GM18505 (cell line): Measurements from ENCODE around the gene PRR12.

Experiments used
- ATAC-seq: cut with Tn5 transposase; IDR thresholded peaks from one replicate; pipeline ENCODE4 v1.9.1; 2021; ENCODE audit not compliant: unreplicated experiment
- POLR2A ChIP-seq: IDR thresholded peaks from 4 replicates; pipeline ENCODE4 v1.6.1; 2011; ENCODE audit warnings: borderline replicate concordance; ENCODE audit not compliant: insufficient read depth, insufficient read length; ENCODE audit errors: extremely low read depth

The PRR12 gene

GRCh38 chr19:49556412-49557398 is 34.3 kb upstream of the PRR12 start:
- TF ChIP-seq POLR2A: no peak

DNA sequence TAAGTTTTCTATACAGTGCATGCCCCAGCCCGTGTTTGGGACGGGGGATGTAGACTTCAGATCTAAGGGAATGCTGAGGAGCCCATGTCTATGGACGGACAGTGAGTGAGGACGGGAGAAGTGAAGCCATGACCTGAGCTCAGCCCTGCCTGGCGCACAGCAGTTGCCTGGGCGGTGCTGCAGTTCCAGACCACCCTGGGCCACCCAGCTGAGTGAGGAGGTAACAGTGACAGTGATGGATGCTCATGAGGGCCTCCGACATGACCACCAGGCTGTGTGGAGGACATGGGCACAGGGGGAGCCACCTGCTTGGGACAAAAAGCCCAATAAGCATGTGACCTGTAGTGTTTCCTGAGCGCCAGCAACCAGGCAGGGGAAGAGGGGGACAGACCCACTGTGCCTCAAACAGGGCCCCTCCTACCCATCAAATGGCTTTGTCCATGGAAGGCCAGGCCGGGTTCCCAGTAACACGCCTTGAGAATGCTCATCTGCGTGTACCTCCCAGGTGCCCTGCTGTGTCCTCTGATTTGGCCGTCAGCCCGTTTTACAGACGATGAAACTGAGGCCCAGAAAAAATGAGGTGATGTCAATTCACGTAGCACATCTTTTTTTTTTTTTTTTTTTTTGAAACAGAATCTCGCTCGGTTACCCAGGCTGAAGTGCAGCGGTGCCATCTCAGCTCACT is 33.2 kb upstream of the PRR12 start:
- TF ChIP-seq POLR2A: no peak
- no peak for ATAC-seq

More at GRCh38 chr19:49556412-49557398, 34.3 kb upstream of the PRR12 start:
- ATAC-seq: no peak

DNA sequence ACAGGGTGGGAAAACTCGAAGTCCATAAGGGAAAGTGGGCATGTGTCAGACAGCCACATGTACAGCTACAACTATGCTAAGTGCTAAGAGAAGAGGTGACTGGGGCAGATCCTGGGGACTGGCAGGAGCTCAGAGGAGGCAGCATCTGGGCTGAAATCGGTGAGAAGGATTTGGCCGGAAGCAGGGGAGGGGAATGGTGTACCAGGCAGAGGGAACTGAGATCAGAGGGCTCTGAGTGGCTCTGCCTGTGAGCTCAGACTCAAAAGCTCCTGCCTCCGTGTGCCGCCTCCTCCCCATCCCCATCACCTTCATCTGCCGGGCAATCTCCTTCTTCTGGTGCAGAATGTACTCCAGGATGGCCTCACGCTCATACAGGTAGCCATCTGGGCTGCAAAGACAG is 32.4 kb upstream of the PRR12 start:
- TF ChIP-seq POLR2A: no peak
- no peak for ATAC-seq

- no peak for TF ChIP-seq POLR2A
- no peak for ATAC-seq
Observed at GRCh38 chr19:49559443-49559842, 31.5 kb upstream of the PRR12 start.

- no peak for TF ChIP-seq POLR2A
Observed at GRCh38 chr19:49559928-49560327, 31.1 kb upstream of the PRR12 start.

DNA sequence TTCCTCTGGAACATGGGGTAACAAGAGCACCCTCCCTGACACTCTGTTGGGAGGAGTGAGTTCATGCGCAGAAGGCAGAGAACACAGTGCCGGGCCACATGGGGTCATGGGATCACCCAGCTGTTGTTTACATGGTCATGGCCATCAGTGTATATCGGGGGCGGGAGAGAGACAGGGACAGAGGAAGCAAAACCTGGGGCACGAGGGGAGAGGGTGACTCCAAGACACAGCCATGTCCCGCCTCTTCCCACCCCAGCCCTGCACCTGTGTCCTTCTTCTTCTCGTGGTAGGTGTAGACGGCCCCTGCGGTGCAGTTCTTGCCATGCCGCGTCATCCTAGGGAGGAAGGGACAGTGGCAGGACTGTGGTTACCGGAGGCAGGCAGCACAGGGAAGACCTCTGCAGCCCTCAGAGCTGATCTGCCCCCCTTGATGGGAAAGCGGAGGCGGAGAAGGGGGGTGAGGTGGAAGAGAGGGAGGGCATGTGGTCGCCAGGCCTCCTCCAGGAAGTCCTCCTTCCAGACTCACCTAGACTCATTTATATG is 30.6 kb upstream of the PRR12 start:
- no peak for ATAC-seq
- TF ChIP-seq POLR2A: no peak

More at GRCh38 chr19:49559928-49560327, 31.1 kb upstream of the PRR12 start:
- no peak for ATAC-seq

DNA sequence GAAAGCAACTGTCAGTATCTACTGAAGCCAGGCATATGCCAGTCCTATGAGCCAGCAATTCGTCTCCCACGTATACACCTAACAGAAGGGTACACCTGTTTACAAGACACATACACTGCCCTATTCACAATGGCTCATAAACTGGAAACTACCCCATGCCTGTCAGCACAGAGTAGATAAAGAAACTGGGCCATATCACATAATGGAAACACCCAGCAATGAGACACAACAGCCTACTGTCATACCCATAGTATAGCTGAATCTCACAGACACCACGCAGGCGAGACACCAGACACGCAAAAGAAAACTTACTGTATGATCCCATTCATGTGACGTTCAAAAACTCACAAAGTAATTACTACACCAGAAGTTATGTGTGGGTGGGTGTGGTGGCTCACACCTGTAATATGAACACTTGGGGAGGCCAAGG is 26.4 kb upstream of the PRR12 start:
- TF ChIP-seq POLR2A: no peak
- ATAC-seq: no peak

DNA sequence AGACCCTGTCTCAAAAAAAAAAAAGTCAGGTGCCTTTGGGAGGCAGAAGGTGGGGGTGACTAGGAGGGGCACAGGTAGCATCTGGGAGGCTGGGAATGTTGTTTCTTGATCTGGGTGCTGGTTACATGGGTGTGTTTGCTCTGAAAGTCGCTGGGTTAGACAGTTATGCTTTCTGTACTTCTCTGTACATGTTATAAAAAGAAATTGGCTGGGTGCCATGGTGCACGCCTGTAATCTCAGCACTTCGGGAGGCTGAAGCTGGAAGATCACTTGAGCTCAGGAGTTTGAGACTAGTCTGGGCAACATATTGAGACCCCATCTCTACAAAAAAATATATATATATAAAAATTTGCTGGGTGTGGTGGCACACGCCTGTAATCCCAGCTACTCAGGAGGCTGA is 25.7 kb upstream of the PRR12 start:
- no peak for ATAC-seq
- no peak for TF ChIP-seq POLR2A

GRCh38 chr19:49566302-49566701 is 24.7 kb upstream of the PRR12 start:
- no peak for ATAC-seq

DNA sequence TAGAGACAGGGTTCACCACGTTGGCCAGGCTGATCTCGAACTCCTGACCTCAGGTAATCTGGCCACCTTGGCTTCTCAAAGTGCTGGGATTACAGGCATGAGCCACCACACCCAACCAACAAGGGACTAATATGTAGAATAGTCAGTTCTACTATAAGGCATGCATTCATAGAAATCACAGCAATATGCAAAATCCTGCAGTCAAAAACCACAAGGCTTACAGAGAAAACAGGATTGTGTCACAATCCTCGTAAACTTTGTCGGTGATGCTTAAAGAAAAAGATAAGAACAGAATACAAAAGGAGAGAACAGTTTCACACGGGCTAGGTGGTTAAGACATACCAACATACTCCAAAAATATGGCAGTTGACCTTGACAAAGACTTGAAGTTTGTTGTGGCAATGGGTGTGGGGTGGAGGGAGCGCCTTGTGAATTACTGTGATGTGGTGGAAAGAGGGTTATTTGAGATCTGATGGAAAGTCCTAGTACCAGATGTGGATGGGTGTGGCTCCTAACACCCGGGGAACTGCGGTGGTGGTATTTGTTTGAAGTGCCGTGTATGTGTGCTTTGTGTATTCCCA is 23.0 kb upstream of the PRR12 start:
- TF ChIP-seq POLR2A: no peak
- no peak for ATAC-seq

More at GRCh38 chr19:49566302-49566701, 24.7 kb upstream of the PRR12 start:
- TF ChIP-seq POLR2A: no peak

DNA sequence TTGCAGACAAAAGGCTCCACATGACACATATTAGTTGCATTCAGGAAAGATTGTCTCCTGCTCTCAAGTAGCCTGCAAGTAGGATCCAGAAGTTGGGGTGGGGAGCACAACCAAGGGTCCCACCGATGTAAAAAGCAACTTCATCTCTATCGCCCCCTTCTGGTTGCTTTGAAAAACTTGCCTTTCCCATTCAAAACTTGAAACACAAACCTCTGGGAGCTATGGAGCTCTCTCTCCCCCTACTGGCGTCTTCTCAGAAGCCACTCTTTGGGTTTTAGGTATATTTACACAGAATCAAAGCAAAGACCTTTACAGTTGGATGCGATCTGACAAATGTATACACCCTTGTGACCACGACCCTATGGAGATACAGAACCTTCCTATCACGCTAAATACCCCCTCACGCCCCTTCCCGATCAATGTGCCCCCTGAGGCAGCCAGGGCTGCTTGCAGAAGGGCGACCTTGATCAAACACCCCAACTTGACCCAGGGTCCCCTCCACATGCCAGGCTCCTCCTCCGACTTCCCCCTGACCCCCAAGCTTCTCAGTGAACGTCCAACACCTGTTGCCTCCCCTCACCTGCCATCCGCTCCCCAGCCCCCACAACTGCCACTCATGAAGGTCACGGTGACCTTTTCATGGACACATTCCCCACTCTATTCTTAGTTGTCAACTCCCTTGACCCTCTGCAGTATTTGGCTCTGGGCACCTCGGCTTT is 20.7 kb upstream of the PRR12 start:
- no peak for TF ChIP-seq POLR2A
- no peak for ATAC-seq

DNA sequence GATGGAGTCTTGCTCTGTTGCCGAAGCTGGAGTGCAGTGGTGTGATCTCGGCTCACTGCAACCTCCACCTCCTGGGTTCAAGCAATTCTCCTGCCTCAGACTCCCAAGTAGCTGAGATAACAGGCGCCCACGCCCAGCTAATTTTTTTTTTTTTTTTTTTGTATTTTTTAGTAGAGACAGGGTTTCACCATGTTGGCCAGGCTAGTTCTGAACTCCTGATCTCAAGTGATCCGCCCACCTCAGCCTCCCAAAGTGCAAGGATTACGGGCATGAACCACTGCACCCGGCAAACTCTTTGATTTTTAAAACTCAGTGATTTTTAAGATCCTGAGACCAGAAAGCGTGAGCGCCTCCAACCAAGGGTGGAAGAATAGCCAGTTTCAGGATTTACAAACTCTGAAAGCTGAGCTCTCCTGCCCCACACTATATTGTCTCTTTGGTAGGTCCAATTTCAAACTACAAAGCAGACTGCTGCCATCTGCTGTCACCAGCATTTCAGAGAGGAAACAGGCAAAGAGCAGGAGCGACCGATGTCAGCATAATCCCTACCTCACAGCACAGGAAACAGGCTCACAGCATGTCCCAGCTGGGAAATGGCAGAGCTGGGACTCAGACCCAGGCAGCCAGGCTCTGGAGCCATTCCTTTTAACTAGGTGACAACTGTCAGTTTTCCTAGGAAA is 19.8 kb upstream of the PRR12 start:
- ATAC-seq: no peak
- no peak for TF ChIP-seq POLR2A

DNA sequence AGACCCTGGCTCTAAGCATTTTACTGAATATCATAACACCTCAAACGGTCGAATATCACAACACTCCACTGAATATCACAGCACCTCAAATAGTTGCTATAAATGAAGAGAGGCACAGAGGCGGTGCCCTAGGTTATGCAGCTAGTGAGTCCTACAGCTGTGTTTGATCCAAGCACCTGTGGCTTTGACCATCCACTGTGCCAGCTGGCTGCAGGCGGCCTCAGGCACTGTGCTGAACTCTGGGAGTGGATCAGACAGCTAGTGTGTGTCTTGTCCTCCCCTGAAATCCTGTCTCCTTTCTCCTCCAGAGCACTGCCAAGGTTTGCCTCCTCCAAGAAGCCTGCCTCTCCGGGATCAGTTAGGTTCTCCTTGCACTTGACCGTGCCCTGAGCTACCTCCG is 18.0 kb upstream of the PRR12 start:
- no peak for ATAC-seq
- TF ChIP-seq POLR2A: no peak

DNA sequence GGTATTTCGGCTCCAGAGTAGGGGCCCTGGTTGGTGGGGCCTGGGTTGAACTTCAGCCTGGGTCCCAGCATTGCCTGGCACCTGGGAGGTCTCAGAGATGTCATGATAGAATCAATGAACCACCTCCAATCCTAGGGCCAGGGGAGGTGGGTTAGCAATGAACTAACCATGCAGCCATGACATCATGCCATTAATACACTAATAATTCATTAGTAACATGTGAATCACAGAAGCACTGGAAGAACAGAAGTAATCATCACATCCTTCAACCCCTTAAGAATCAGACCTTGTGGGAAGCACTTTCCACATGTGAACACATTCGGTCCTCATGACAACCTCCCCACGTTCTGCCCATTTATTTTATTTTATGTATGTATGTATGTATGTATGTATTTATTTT is 17.6 kb upstream of the PRR12 start:
- ATAC-seq: no peak
- TF ChIP-seq POLR2A: no peak
